HEK293 (cell line): Measurements from ENCODE around the gene CNGB1.

Experiments
- CTCF ChIA-PET: fragments of 350-600 bp; formaldehyde crosslinking; extraction: SDS; loops from one replicate; lab custom pipeline; 2021; ENCODE audit warnings: antibody characterized with exemption; lab: Yijun Ruan, JAX
- POLR2A ChIA-PET: fragments of 300-600 bp; formaldehyde crosslinking; extraction: SDS; loops from one replicate; lab custom pipeline; 2020; ENCODE audit warnings: antibody characterized with exemption, inconsistent platforms; lab: Yijun Ruan, JAX
- H3K27ac ChIP-seq: fragments of 200-500 bp; sonication (Bioruptor generic); 2 replicates; pipeline ENCODE4 v1.5.1; 2014; ENCODE audit warnings: low read depth, low read length, control low read depth, inconsistent platforms; ENCODE audit errors: extremely low read depth
- H3K36me3 ChIP-seq, 2 experiments: fragments of 200-500 bp in 1 of 2; sonication (Bioruptor generic) in 1 of 2; 1 replicate in 1 of 2; 2 replicates in 1 of 2; pipeline ENCODE4 v1.5.1; 2014 to 2017; ENCODE audit warnings: inconsistent platforms in 2 of 2, low read length in 2 of 2; ENCODE audit not compliant: control insufficient read depth in 2 of 2, insufficient read depth in 1 of 2
- H3K4me1 ChIP-seq: fragments of 200-500 bp; sonication (Bioruptor generic); 2 replicates; pipeline ENCODE4 v1.5.1; 2014; ENCODE audit warnings: mild to moderate bottlenecking, low read length, inconsistent platforms; ENCODE audit not compliant: control insufficient read depth, insufficient read depth
- H3K4me3 ChIP-seq: 2 replicates; pipeline ENCODE4 v1.5.1; 2011; ENCODE audit warnings: low read depth, mild to moderate bottlenecking, control low read depth, low read length, moderate library complexity
- H3K9me3 ChIP-seq: fragments of 200-500 bp; sonication (Bioruptor generic); 2 replicates; pipeline ENCODE4 v1.5.1; 2014; ENCODE audit warnings: low read depth, low read length, inconsistent platforms; ENCODE audit not compliant: control insufficient read depth, insufficient read depth
- BCL6B ChIP-seq: fragments of 450-650 bp; formaldehyde crosslinking; IDR thresholded peaks from 2 replicates; pipeline ENCODE4 v1.5.1; 2017; ENCODE audit warnings: missing biosample characterization, missing genetic modification characterization
- GLI2 ChIP-seq: fragments of 450-650 bp; formaldehyde crosslinking; IDR thresholded peaks from 2 replicates; pipeline ENCODE4; 2017; ENCODE audit warnings: missing biosample characterization, missing genetic modification characterization, low read depth, borderline replicate concordance
- GLIS1 ChIP-seq: fragments of 450-650 bp; formaldehyde crosslinking; IDR thresholded peaks from 2 replicates; pipeline ENCODE4 v1.5.1; 2016; ENCODE audit warnings: missing biosample characterization, missing genetic modification characterization
- MEIS1 ChIP-seq: sonication (generic); formaldehyde crosslinking; IDR thresholded peaks from 2 replicates; pipeline ENCODE4 v1.8.1; 2022; ENCODE audit warnings: missing genetic modification reagents, mild to moderate bottlenecking, borderline replicate concordance
- PATZ1 ChIP-seq: fragments of 450-650 bp; formaldehyde crosslinking; IDR thresholded peaks from 2 replicates; pipeline ENCODE4 v1.5.1; 2016; ENCODE audit warnings: missing biosample characterization, missing genetic modification characterization
- PRDM6 ChIP-seq: fragments of 450-650 bp; formaldehyde crosslinking; IDR thresholded peaks from 2 replicates; pipeline ENCODE4 v1.5.1; 2017; ENCODE audit warnings: missing biosample characterization, missing genetic modification characterization
- YY1 ChIP-seq: fragments of 450-650 bp; formaldehyde crosslinking; IDR thresholded peaks from 2 replicates; pipeline ENCODE4 v1.5.1; 2018; ENCODE audit warnings: missing biosample characterization, missing genetic modification characterization
- ZBTB21 ChIP-seq: fragments of 450-650 bp; formaldehyde crosslinking; IDR thresholded peaks from 2 replicates; pipeline ENCODE4 v1.5.1; 2017; ENCODE audit warnings: missing biosample characterization, missing genetic modification characterization
- ZFP37 ChIP-seq: fragments of 450-650 bp; formaldehyde crosslinking; IDR thresholded peaks from 2 replicates; pipeline ENCODE4 v1.5.1; 2016; ENCODE audit warnings: missing biosample characterization, missing genetic modification characterization
- ZNF114 ChIP-seq: fragments of 450-650 bp; formaldehyde crosslinking; IDR thresholded peaks from 2 replicates; pipeline ENCODE4 v1.5.0; 2017; ENCODE audit warnings: missing biosample characterization, missing genetic modification characterization
- ZNF146 ChIP-seq: fragments of 450-650 bp; formaldehyde crosslinking; IDR thresholded peaks from 2 replicates; pipeline ENCODE4 v1.5.1; 2016; ENCODE audit warnings: missing biosample characterization, missing genetic modification characterization
- ZNF16 ChIP-seq: fragments of 450-650 bp; formaldehyde crosslinking; IDR thresholded peaks from 2 replicates; pipeline ENCODE4 v1.5.1; 2016; ENCODE audit warnings: low read depth, missing biosample characterization, missing genetic modification characterization
- ZNF2 ChIP-seq: fragments of 450-650 bp; formaldehyde crosslinking; IDR thresholded peaks from 2 replicates; pipeline ENCODE4 v1.5.1; 2016; ENCODE audit warnings: missing biosample characterization, missing genetic modification characterization
- ZNF221 ChIP-seq: fragments of 450-650 bp; formaldehyde crosslinking; IDR thresholded peaks from 2 replicates; pipeline ENCODE4 v1.5.1; 2017; ENCODE audit warnings: missing biosample characterization, missing genetic modification characterization, borderline replicate concordance
- ZNF23 ChIP-seq: fragments of 450-650 bp; formaldehyde crosslinking; IDR thresholded peaks from 2 replicates; pipeline ENCODE4 v1.5.1; 2016; ENCODE audit warnings: missing biosample characterization, missing genetic modification characterization, borderline replicate concordance
- ZNF24 ChIP-seq: fragments of 450-650 bp; formaldehyde crosslinking; IDR thresholded peaks from 2 replicates; pipeline ENCODE4 v1.5.1; 2016; ENCODE audit warnings: missing biosample characterization, missing genetic modification characterization
- ZNF37A ChIP-seq: fragments of 450-650 bp; IDR thresholded peaks from 2 replicates; pipeline ENCODE4 v1.5.1; 2018; ENCODE audit warnings: missing biosample characterization, missing genetic modification characterization
- ZNF391 ChIP-seq: fragments of 450-650 bp; formaldehyde crosslinking; IDR thresholded peaks from 2 replicates; pipeline ENCODE4 v1.5.1; 2016; ENCODE audit warnings: low read depth, missing biosample characterization, missing genetic modification characterization, borderline replicate concordance
- ZNF416 ChIP-seq: fragments of 450-650 bp; formaldehyde crosslinking; IDR thresholded peaks from 2 replicates; pipeline ENCODE4 v1.5.1; 2016; ENCODE audit warnings: missing biosample characterization, missing genetic modification characterization
- ZNF514 ChIP-seq: fragments of 450-650 bp; formaldehyde crosslinking; IDR thresholded peaks from 2 replicates; pipeline ENCODE4 v1.5.1; 2016; ENCODE audit warnings: missing biosample characterization, missing genetic modification characterization
- ZNF530 ChIP-seq: fragments of 450-650 bp; formaldehyde crosslinking; IDR thresholded peaks from 2 replicates; pipeline ENCODE4 v1.5.1; 2016; ENCODE audit warnings: low read depth, missing biosample characterization, missing genetic modification characterization
- ZNF664 ChIP-seq: fragments of 450-650 bp; formaldehyde crosslinking; IDR thresholded peaks from 2 replicates; pipeline ENCODE4 v1.5.1; 2016; ENCODE audit warnings: missing biosample characterization, missing genetic modification characterization
- TF ChIP-seq, protein P1 (sequence below): fragments of 450-650 bp; formaldehyde crosslinking; IDR thresholded peaks from 2 replicates; pipeline ENCODE4 v1.5.1; 2017; ENCODE audit warnings: missing biosample characterization, missing genetic modification characterization
- TF ChIP-seq, protein P2 (sequence below): fragments of 450-650 bp; formaldehyde crosslinking; IDR thresholded peaks from 2 replicates; pipeline ENCODE4 v1.5.1; 2016; ENCODE audit warnings: missing biosample characterization, missing genetic modification characterization

CNGB1 gene

GRCh38 chr16:57969451-57970123, 1.3 kb downstream of the CNGB1 start:
- no peaks in the 10 kb centered on the region for H3K36me3 ChIP-seq
- H3K27ac ChIP-seq = no peak overlapping the region
- CTCF ChIA-PET = interaction anchor here (1.2 kb wide), 1 partner anchor 328 kb away, joined by 5 read pairs; no protein-coding TSS in a partner anchor
- no peaks in the 10 kb centered on the region for H3K4me1 ChIP-seq
- no peaks in the 10 kb centered on the region for H3K9me3 ChIP-seq
- POLR2A ChIA-PET = no interaction called here
- no peak for TF ChIP-seq ZBTB21
- TF ChIP-seq PRDM6 (tag by site-specific recombination) = no peak
- TF ChIP-seq ZNF37A (tag by site-specific recombination) = no peak
- no peak overlapping the region for H3K4me3 ChIP-seq

DNA sequence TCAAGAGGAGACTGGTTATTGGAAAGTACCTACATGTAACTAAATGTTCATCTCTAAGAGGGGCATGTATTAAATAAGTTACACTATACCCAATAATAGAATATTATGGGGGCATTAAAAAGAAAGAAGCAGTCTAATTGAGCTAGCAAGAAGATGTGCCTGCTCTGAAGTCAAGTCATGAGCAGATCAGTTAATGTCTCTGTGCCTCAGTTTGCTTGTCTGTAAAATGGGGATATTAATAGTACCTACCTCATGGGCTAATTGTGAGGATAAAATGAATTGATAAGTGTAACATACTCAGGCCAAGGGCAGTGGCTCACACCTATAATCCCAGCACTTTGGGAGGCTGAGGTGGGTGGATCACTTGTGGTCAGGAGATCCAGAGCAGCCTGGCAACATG, 3.0 kb downstream of the CNGB1 start:
- Histone ChIP-seq H3K9me3 (no peaks in the 10 kb centered on the region), H3K27ac (no peak overlapping the region), H3K36me3 (no peaks in the 10 kb centered on the region), H3K4me3 (no peak overlapping the region), H3K4me1 (no peaks in the 10 kb centered on the region)
- ChIA-PET CTCF (no interaction called here), POLR2A (interaction anchor here (0.6 kb wide), 1 partner anchor 161 kb away, joined by 4 read pairs; the partner anchor contains the start of gene CFAP20)
- TF ChIP-seq GLIS1 (tag by site-specific recombination) = no peak
- TF ChIP-seq ZNF664 (tag by site-specific recombination) = no peak
- no peak for TF ChIP-seq ZNF391 (tag by site-specific recombination)
- TF ChIP-seq ZFP37 (tag by site-specific recombination) = no peak
- TF ChIP-seq, protein P1, sequence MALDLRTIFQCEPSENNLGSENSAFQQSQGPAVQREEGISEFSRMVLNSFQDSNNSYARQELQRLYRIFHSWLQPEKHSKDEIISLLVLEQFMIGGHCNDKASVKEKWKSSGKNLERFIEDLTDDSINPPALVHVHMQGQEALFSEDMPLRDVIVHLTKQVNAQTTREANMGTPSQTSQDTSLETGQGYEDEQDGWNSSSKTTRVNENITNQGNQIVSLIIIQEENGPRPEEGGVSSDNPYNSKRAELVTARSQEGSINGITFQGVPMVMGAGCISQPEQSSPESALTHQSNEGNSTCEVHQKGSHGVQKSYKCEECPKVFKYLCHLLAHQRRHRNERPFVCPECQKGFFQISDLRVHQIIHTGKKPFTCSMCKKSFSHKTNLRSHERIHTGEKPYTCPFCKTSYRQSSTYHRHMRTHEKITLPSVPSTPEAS (tag by site-specific recombination) = no peak
- no peak for TF ChIP-seq ZNF24
- no peak for TF ChIP-seq YY1 (tag by site-specific recombination)
- no peak for TF ChIP-seq GLI2 (tag by site-specific recombination)
- no peak for TF ChIP-seq ZNF416 (tag by site-specific recombination)
- TF ChIP-seq ZNF146 (tag by site-specific recombination) = no peak
- no peak for TF ChIP-seq ZNF2 (tag by site-specific recombination)

DNA sequence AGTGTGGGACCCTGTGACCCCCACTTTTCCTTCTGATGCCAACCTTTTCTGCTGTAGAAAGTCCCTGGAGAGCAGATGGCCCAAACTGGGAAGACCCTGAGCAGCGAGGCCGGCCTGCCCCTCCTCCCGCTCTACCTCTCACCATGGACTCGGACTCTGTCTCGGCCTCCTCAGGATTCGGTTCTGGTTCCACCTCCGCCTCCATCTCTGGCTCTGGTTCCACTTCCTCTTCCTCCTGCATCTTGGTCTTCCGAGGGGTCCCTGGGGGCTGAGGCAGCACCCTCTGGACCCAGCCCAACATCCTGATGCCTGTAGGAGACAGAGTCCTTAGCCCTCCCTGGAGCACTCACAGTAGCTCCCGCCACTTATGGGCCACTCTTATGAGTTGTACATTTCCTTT, 3.9 kb downstream of the CNGB1 start:
- CTCF ChIA-PET = interaction anchor here (0.7 kb wide), 1 partner anchor 48 kb away, joined by 3 read pairs; no protein-coding TSS in a partner anchor
- Histone ChIP-seq H3K9me3 (no peaks in the 10 kb centered on the region), H3K27ac (no peak overlapping the region), H3K36me3 (no peaks in the 10 kb centered on the region), H3K4me3 (no peak overlapping the region), H3K4me1 (no peaks in the 10 kb centered on the region)
- POLR2A ChIA-PET = no interaction called here
- TF ChIP-seq ZNF114 (tag by site-specific recombination) = no peak
- no peak for TF ChIP-seq ZNF16 (tag by site-specific recombination)
- no peak for TF ChIP-seq BCL6B (tag by site-specific recombination)
- no peak for TF ChIP-seq ZNF530
- TF ChIP-seq, protein P2, sequence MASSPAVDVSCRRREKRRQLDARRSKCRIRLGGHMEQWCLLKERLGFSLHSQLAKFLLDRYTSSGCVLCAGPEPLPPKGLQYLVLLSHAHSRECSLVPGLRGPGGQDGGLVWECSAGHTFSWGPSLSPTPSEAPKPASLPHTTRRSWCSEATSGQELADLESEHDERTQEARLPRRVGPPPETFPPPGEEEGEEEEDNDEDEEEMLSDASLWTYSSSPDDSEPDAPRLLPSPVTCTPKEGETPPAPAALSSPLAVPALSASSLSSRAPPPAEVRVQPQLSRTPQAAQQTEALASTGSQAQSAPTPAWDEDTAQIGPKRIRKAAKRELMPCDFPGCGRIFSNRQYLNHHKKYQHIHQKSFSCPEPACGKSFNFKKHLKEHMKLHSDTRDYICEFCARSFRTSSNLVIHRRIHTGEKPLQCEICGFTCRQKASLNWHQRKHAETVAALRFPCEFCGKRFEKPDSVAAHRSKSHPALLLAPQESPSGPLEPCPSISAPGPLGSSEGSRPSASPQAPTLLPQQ (tag by site-specific recombination) = no peak
- TF ChIP-seq ZNF2 (tag by site-specific recombination) = no peak
- TF ChIP-seq PATZ1 (tag by site-specific recombination) = no peak
- TF ChIP-seq ZBTB21 = no peak
- no peak for TF ChIP-seq ZNF514 (tag by site-specific recombination)
- TF ChIP-seq MEIS1 (CRISPR knock-in tag) = no peak
- TF ChIP-seq ZNF23 (tag by site-specific recombination) = no peak
- TF ChIP-seq ZNF221 (tag by site-specific recombination) = no peak
